NCI-H1436 treated with DMSO at 0.1 percent for 48 hours (cell line): ENCODE data around the gene HS6ST2.

Experiments used
- DNase-seq: peaks from one replicate; lab custom pipeline; 2025; lab: John Stamatoyannopoulos, UW

The HS6ST2 gene

GRCh38 chrX:132843363-132843762 is 115.1 kb downstream of the HS6ST2 start:
- no peak for DNase-seq

- no peak for DNase-seq
Observed at GRCh38 chrX:132842460-132843238, 115.8 kb downstream of the HS6ST2 start.

- DNase-seq, result no peak
Observed at GRCh38 chrX:132837967-132838366, 120.5 kb downstream of the HS6ST2 start.

GRCh38 chrX:132837126-132837525 is 121.3 kb downstream of the HS6ST2 start:
- no peak for DNase-seq

- no peak for DNase-seq
Observed at GRCh38 chrX:132836471-132836870, 122.0 kb downstream of the HS6ST2 start.

GRCh38 chrX:132834741-132835140 is 123.7 kb downstream of the HS6ST2 start:
- DNase-seq, result no peak

- no peak for DNase-seq
Observed at GRCh38 chrX:132834109-132834508, 124.3 kb downstream of the HS6ST2 start.

- no peak for DNase-seq
Observed at GRCh38 chrX:132833373-132833772, 125.1 kb downstream of the HS6ST2 start.

GRCh38 chrX:132831336-132831973 is 127.0 kb downstream of the HS6ST2 start:
- DNase-seq, result no peak

GRCh38 chrX:132822634-132823012 is 135.8 kb downstream of the HS6ST2 start:
- no peak for DNase-seq

- DNase-seq, result no peak
Observed at GRCh38 chrX:132821974-132822633, 136.3 kb downstream of the HS6ST2 start.

- DNase-seq, result no peak
Observed at GRCh38 chrX:132820675-132821074, 137.8 kb downstream of the HS6ST2 start.

GRCh38 chrX:132819711-132820264 is 138.6 kb downstream of the HS6ST2 start:
- DNase-seq, result no peak

GRCh38 chrX:132818638-132819037 is 139.8 kb downstream of the HS6ST2 start:
- DNase-seq, result no peak

- DNase-seq, result no peak
Observed at GRCh38 chrX:132815643-132816042, 142.8 kb downstream of the HS6ST2 start.

GRCh38 chrX:132810964-132811712 is 147.3 kb downstream of the HS6ST2 start:
- no peak for DNase-seq

- DNase-seq, result no peak
Observed at GRCh38 chrX:132810488-132810887, 147.9 kb downstream of the HS6ST2 start.

- DNase-seq, result no peak
Observed at GRCh38 chrX:132809581-132809980, 148.8 kb downstream of the HS6ST2 start.

GRCh38 chrX:132807411-132808030 is 150.9 kb downstream of the HS6ST2 start:
- DNase-seq, result no peak

GRCh38 chrX:132802033-132802432 is 156.4 kb downstream of the HS6ST2 start:
- DNase-seq, result no peak

GRCh38 chrX:132795181-132795580 is 163.2 kb downstream of the HS6ST2 start:
- no peak for DNase-seq

- DNase-seq, result no peak
Observed at GRCh38 chrX:132791714-132792113, 166.7 kb downstream of the HS6ST2 start.
